Measurements from ENCODE around the gene LYVE1.

Gene LYVE1

GRCh38 chr11:10581481-10582019 is 13.1 kb upstream of the LYVE1 start:
- no peaks in the 10 kb centered on the region for H3K27me3 ChIP-seq (ENCODE audit: insufficient read depth, low read length, poor library complexity)
- peaks cover 4% of the 10 kb centered on the region for H3K4me1 ChIP-seq (ENCODE audit: control insufficient read depth, low read depth, low read length)
- no peak overlapping the region for H4K8ac ChIP-seq (ENCODE audit: low read depth, low read length)
- H3K23ac ChIP-seq (ENCODE audit: low read length): no peak overlapping the region
- no peak overlapping the region for H2BK120ac ChIP-seq (ENCODE audit: low read depth, low read length)
- no peaks in the 10 kb centered on the region for H3K79me1 ChIP-seq (ENCODE audit: low read length)
- no peaks in the 10 kb centered on the region for H3K36me3 ChIP-seq (ENCODE audit: control insufficient read depth, insufficient read depth, low read length)
- H3K18ac ChIP-seq (ENCODE audit: low read length): no peak overlapping the region
- no peak overlapping the region for H2AK5ac ChIP-seq (ENCODE audit: low read length)
- no peak overlapping the region for H2BK15ac ChIP-seq (replicated peaks; ENCODE audit: low read depth)
- H2BK5ac ChIP-seq (ENCODE audit: low read length): no peak overlapping the region
- H3K27ac ChIP-seq (ENCODE audit: low read depth, low read length): no peak overlapping the region
- no peak overlapping the region for H3K4me3 ChIP-seq (ENCODE audit: low read length)
- H3K4me2 ChIP-seq (ENCODE audit: low read length): no peak overlapping the region
- no peak overlapping the region for H3K9ac ChIP-seq (ENCODE audit: low read length)
- no peaks in the 10 kb centered on the region for H3K79me2 ChIP-seq (ENCODE audit: control insufficient read depth, insufficient read depth, low read length)
- no peak overlapping the region for H3K56ac ChIP-seq (ENCODE audit: low read length)
- no peak overlapping the region for H3K4ac ChIP-seq (ENCODE audit: low read depth, low read length)
- H4K5ac ChIP-seq (ENCODE audit: low read length): no peak overlapping the region
- DNase-seq: no peak
- no CpG with 5 or more reads among the region's 4 CpGs for WGBS (ENCODE audit: extremely low coverage, insufficient coverage, low lambda C conversion rate)

- Histone ChIP-seq H3K4me3 (ENCODE audit: low read length) (no peak overlapping the region), H3K27ac (ENCODE audit: low read depth, low read length) (no peak overlapping the region), H3K56ac (ENCODE audit: low read length) (no peak overlapping the region), H3K4me1 (ENCODE audit: control insufficient read depth, low read depth, low read length) (peaks cover 4% of the 10 kb centered on the region), H3K4me2 (ENCODE audit: low read length) (no peak overlapping the region), H3K79me1 (ENCODE audit: low read length) (no peaks in the 10 kb centered on the region), H3K4ac (ENCODE audit: low read depth, low read length) (no peak overlapping the region), H2BK120ac (ENCODE audit: low read depth, low read length) (no peak overlapping the region), H3K36me3 (ENCODE audit: control insufficient read depth, insufficient read depth, low read length) (no peaks in the 10 kb centered on the region), H2BK5ac (ENCODE audit: low read length) (no peak overlapping the region), H4K8ac (ENCODE audit: low read depth, low read length) (no peak overlapping the region), H2BK15ac (replicated peaks; ENCODE audit: low read depth) (no peak overlapping the region), H3K18ac (ENCODE audit: low read length) (no peak overlapping the region), H3K27me3 (ENCODE audit: insufficient read depth, low read length, poor library complexity) (no peaks in the 10 kb centered on the region), H3K23ac (ENCODE audit: low read length) (no peak overlapping the region), H3K79me2 (ENCODE audit: control insufficient read depth, insufficient read depth, low read length) (no peaks in the 10 kb centered on the region), H2AK5ac (ENCODE audit: low read length) (no peak overlapping the region), H3K9ac (ENCODE audit: low read length) (no peak overlapping the region), H4K5ac (ENCODE audit: low read length) (no peak overlapping the region)
- DNase-seq: no peak
- WGBS (ENCODE audit: extremely low coverage, insufficient coverage, low lambda C conversion rate): no CpG with 5 or more reads among the region's 4 CpGs
Measured at GRCh38 chr11:10580623-10581022, 12.2 kb upstream of the LYVE1 start.

GRCh38 chr11:10579700-10580099 is 11.2 kb upstream of the LYVE1 start:
- no peaks in the 10 kb centered on the region for H3K79me2 ChIP-seq (ENCODE audit: control insufficient read depth, insufficient read depth, low read length)
- no peak overlapping the region for H3K18ac ChIP-seq (ENCODE audit: low read length)
- H3K4me3 ChIP-seq (ENCODE audit: low read length): no peak overlapping the region
- H4K8ac ChIP-seq (ENCODE audit: low read depth, low read length): no peak overlapping the region
- H2BK15ac ChIP-seq (replicated peaks; ENCODE audit: low read depth): no peak overlapping the region
- no peak overlapping the region for H2BK120ac ChIP-seq (ENCODE audit: low read depth, low read length)
- no peak overlapping the region for H2BK5ac ChIP-seq (ENCODE audit: low read length)
- H3K23ac ChIP-seq (ENCODE audit: low read length): no peak overlapping the region
- WGBS (ENCODE audit: extremely low coverage, insufficient coverage, low lambda C conversion rate): no CpG with 5 or more reads among the region's 3 CpGs
- no peaks in the 10 kb centered on the region for H3K36me3 ChIP-seq (ENCODE audit: control insufficient read depth, insufficient read depth, low read length)
- H4K5ac ChIP-seq (ENCODE audit: low read length): no peak overlapping the region
- H3K27ac ChIP-seq (ENCODE audit: low read depth, low read length): no peak overlapping the region
- H2AK5ac ChIP-seq (ENCODE audit: low read length): no peak overlapping the region
- no peak overlapping the region for H3K9ac ChIP-seq (ENCODE audit: low read length)
- H3K4me2 ChIP-seq (ENCODE audit: low read length): no peak overlapping the region
- no peak overlapping the region for H3K56ac ChIP-seq (ENCODE audit: low read length)
- peaks cover 4% of the 10 kb centered on the region for H3K4me1 ChIP-seq (ENCODE audit: control insufficient read depth, low read depth, low read length)
- H3K79me1 ChIP-seq (ENCODE audit: low read length): no peaks in the 10 kb centered on the region
- H3K27me3 ChIP-seq (ENCODE audit: insufficient read depth, low read length, poor library complexity): no peaks in the 10 kb centered on the region
- no peak overlapping the region for H3K4ac ChIP-seq (ENCODE audit: low read depth, low read length)
- DNase-seq: no peak

GRCh38 chr11:10576035-10576398 is 7.6 kb upstream of the LYVE1 start:
- H3K4ac ChIP-seq (ENCODE audit: low read depth, low read length): no peak overlapping the region
- H3K27me3 ChIP-seq (ENCODE audit: insufficient read depth, low read length, poor library complexity): no peaks in the 10 kb centered on the region
- no peak overlapping the region for H3K4me3 ChIP-seq (ENCODE audit: low read length)
- H2AK5ac ChIP-seq (ENCODE audit: low read length): no peak overlapping the region
- H3K79me1 ChIP-seq (ENCODE audit: low read length): no peaks in the 10 kb centered on the region
- no peak overlapping the region for H3K23ac ChIP-seq (ENCODE audit: low read length)
- H3K27ac ChIP-seq (ENCODE audit: low read depth, low read length): no peak overlapping the region
- H2BK15ac ChIP-seq (replicated peaks; ENCODE audit: low read depth): no peak overlapping the region
- no peak overlapping the region for H3K56ac ChIP-seq (ENCODE audit: low read length)
- no peak overlapping the region for H3K9ac ChIP-seq (ENCODE audit: low read length)
- no peak overlapping the region for H3K18ac ChIP-seq (ENCODE audit: low read length)
- peaks cover 4% of the 10 kb centered on the region for H3K4me1 ChIP-seq (ENCODE audit: control insufficient read depth, low read depth, low read length)
- H3K4me2 ChIP-seq (ENCODE audit: low read length): no peak overlapping the region
- DNase-seq: no peak
- H2BK5ac ChIP-seq (ENCODE audit: low read length): no peak overlapping the region
- no peak overlapping the region for H2BK120ac ChIP-seq (ENCODE audit: low read depth, low read length)
- H3K79me2 ChIP-seq (ENCODE audit: control insufficient read depth, insufficient read depth, low read length): no peaks in the 10 kb centered on the region
- WGBS (ENCODE audit: extremely low coverage, insufficient coverage, low lambda C conversion rate): no CpG with 5 or more reads among the region's 4 CpGs
- no peak overlapping the region for H4K8ac ChIP-seq (ENCODE audit: low read depth, low read length)
- no peaks in the 10 kb centered on the region for H3K36me3 ChIP-seq (ENCODE audit: control insufficient read depth, insufficient read depth, low read length)
- H4K5ac ChIP-seq (ENCODE audit: low read length): no peak overlapping the region

- no peak overlapping the region for H4K5ac ChIP-seq (ENCODE audit: low read length)
- no CpG with 5 or more reads among the region's 3 CpGs for WGBS (ENCODE audit: extremely low coverage, insufficient coverage, low lambda C conversion rate)
- H4K8ac ChIP-seq (ENCODE audit: low read depth, low read length): no peak overlapping the region
- peaks cover 4% of the 10 kb centered on the region for H3K4me1 ChIP-seq (ENCODE audit: control insufficient read depth, low read depth, low read length)
- H3K79me1 ChIP-seq (ENCODE audit: low read length): no peaks in the 10 kb centered on the region
- no peak overlapping the region for H2BK5ac ChIP-seq (ENCODE audit: low read length)
- H2BK120ac ChIP-seq (ENCODE audit: low read depth, low read length): no peak overlapping the region
- no peaks in the 10 kb centered on the region for H3K27me3 ChIP-seq (ENCODE audit: insufficient read depth, low read length, poor library complexity)
- no peak overlapping the region for H3K56ac ChIP-seq (ENCODE audit: low read length)
- no peak overlapping the region for H3K18ac ChIP-seq (ENCODE audit: low read length)
- H2AK5ac ChIP-seq (ENCODE audit: low read length): no peak overlapping the region
- H3K4me2 ChIP-seq (ENCODE audit: low read length): no peak overlapping the region
- no peak for DNase-seq
- H3K4me3 ChIP-seq (ENCODE audit: low read length): no peak overlapping the region
- H3K36me3 ChIP-seq (ENCODE audit: control insufficient read depth, insufficient read depth, low read length): no peaks in the 10 kb centered on the region
- H3K79me2 ChIP-seq (ENCODE audit: control insufficient read depth, insufficient read depth, low read length): no peaks in the 10 kb centered on the region
- no peak overlapping the region for H3K9ac ChIP-seq (ENCODE audit: low read length)
- no peak overlapping the region for H3K4ac ChIP-seq (ENCODE audit: low read depth, low read length)
- H3K23ac ChIP-seq (ENCODE audit: low read length): no peak overlapping the region
- H2BK15ac ChIP-seq (replicated peaks; ENCODE audit: low read depth): no peak overlapping the region
- H3K27ac ChIP-seq (ENCODE audit: low read depth, low read length): no peak overlapping the region
Measured at GRCh38 chr11:10575346-10576034, 7.0 kb upstream of the LYVE1 start.

GRCh38 chr11:10573556-10573955 is 5.1 kb upstream of the LYVE1 start:
- Histone ChIP-seq H3K27ac (ENCODE audit: low read depth, low read length) (no peak overlapping the region), H2BK5ac (ENCODE audit: low read length) (no peak overlapping the region), H2BK120ac (ENCODE audit: low read depth, low read length) (no peak overlapping the region), H3K79me1 (ENCODE audit: low read length) (no peaks in the 10 kb centered on the region), H3K27me3 (ENCODE audit: insufficient read depth, low read length, poor library complexity) (no peaks in the 10 kb centered on the region), H3K9ac (ENCODE audit: low read length) (no peak overlapping the region), H3K56ac (ENCODE audit: low read length) (no peak overlapping the region), H3K4me3 (ENCODE audit: low read length) (no peak overlapping the region), H2BK15ac (replicated peaks; ENCODE audit: low read depth) (no peak overlapping the region), H3K23ac (ENCODE audit: low read length) (no peak overlapping the region), H4K8ac (ENCODE audit: low read depth, low read length) (no peak overlapping the region), H3K4me1 (ENCODE audit: control insufficient read depth, low read depth, low read length) (peaks cover 3% of the 10 kb centered on the region), H3K4ac (ENCODE audit: low read depth, low read length) (no peak overlapping the region), H3K79me2 (ENCODE audit: control insufficient read depth, insufficient read depth, low read length) (no peaks in the 10 kb centered on the region), H3K36me3 (ENCODE audit: control insufficient read depth, insufficient read depth, low read length) (no peaks in the 10 kb centered on the region), H4K5ac (ENCODE audit: low read length) (no peak overlapping the region), H2AK5ac (ENCODE audit: low read length) (no peak overlapping the region), H3K18ac (ENCODE audit: low read length) (no peak overlapping the region), H3K4me2 (ENCODE audit: low read length) (no peak overlapping the region)
- no peak for DNase-seq
- no CpG with 5 or more reads among the region's 3 CpGs for WGBS (ENCODE audit: extremely low coverage, insufficient coverage, low lambda C conversion rate)
